A673 (cell line): ENCODE measurements around the gene SLC35C1.

Experiments
- CTCF ChIP-seq: fragments of 300-800, 200-600 bp; sonication (generic); conservative IDR thresholded peaks from 2 replicates; pipeline ENCODE4 v1.5.1; 2017; ENCODE audit warnings: low read depth, mild to moderate bottlenecking, antibody characterized with exemption, low read length, moderate library complexity, mixed read lengths
- EZH2 ChIP-seq: fragments of 200-600 bp; sonication (generic); IDR thresholded peaks from 2 replicates; pipeline ENCODE4 v1.6.1; 2017; ENCODE audit warnings: borderline replicate concordance, low read depth, mild to moderate bottlenecking, mixed read lengths, antibody characterized with exemption, low read length; ENCODE audit not compliant: poor library complexity, severe bottlenecking

- TF ChIP-seq CTCF, result no peak
- TF ChIP-seq EZH2, result no peak
These were observed 28.0 kb downstream of the SLC35C1 start for GRCh38 chr11:45832811-45833441.
